ENCODE results near the gene ZBED4.
A peak's percentile ranks its signal among the peaks of the same experiment; 100 is the strongest.

Gene ZBED4

GRCh38 chr22:49936973-49937757, 83.5 kb downstream of the ZBED4 start:
- peak in 12 of 14 donors; percentile 25 to 88 (median 61) for DNase-seq

DNA sequence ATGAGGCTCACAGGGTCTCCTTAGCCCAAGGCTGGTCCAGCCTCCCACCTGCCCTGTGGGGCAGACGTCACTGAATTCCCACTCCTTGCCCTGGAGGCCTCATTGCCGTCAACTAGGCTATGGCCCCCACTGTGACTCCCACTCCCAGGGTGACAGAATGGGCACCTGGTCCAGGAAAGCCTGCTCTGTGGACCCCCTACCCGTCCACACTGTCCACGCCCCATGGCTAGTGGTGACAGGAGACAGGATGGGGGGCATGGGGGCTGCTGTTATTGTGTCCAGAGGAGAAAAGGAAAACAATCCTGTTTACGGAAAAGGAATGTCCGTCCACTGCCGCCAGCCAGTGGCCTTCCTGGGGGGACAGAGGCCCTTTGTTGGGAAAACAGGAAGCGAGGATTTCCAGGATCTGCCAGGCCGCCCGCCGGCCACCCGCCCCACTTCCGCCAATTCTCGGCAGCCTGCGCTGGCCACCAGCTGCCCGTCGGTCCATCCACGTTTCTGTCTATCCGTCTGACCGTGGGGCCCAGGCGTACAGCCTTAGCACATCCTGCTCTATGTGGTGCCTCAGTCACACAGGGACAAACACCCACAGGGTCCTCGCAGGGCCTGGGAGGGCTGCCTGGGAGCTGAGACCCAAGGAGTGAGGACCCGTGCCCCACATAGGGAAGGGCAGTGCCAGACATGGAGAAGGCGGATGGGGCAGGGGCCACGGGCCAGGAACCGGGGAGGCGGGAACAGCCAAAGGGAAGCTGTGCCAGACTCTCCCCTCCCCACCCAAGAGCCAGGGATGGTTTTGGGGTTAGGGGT, 84.3 kb downstream of the ZBED4 start:
- peak in 12 of 14 donors; percentile 14 to 83 (median 62) for DNase-seq

- no peak for DNase-seq
Observed at GRCh38 chr22:49938565-49939136, 85.0 kb downstream of the ZBED4 start.

Data from C1 segment of cervical spinal cord (tissue), 14 donors.